PFSK-1 (cell line): ENCODE data around the gene RIT1.

Source experiments
- FOXP2 ChIP-seq: optimal IDR thresholded peaks from 2 replicates; pipeline ENCODE3; 2011; ENCODE audit warnings: borderline replicate concordance, control low read depth, inconsistent platforms; ENCODE audit not compliant: insufficient read depth; ENCODE audit errors: extremely low read length, extremely low read depth
- POLR2AphosphoS5 ChIP-seq: IDR thresholded peaks from 2 replicates; pipeline ENCODE4 v1.6.1; 2012; ENCODE audit warnings: low read depth, mild to moderate bottlenecking, control low read depth, low read length, moderate library complexity
- REST ChIP-seq, 2 experiments: IDR thresholded peaks; 2 replicates each; pipeline versions ENCODE4 v1.6.1 to v1.8.0; 2011 to 2012; ENCODE audit warnings: low read depth in 2 of 2, low read length in 2 of 2, control low read depth in 1 of 2, inconsistent platforms in 1 of 2, mild to moderate bottlenecking in 1 of 2, moderate library complexity in 1 of 2; ENCODE audit not compliant: insufficient read depth in 1 of 2
- TAF1 ChIP-seq: IDR thresholded peaks from 2 replicates; pipeline ENCODE4 v1.6.1; 2012; ENCODE audit warnings: low read length, control low read depth, borderline replicate concordance; ENCODE audit not compliant: insufficient read depth

GRCh38 chr1:155880251-155880650, 30.9 kb downstream of the RIT1 start:
- no peak for TF ChIP-seq POLR2AphosphoS5
- TF ChIP-seq REST (IDR thresholded peaks at IDR 0.05; ENCODE audit: insufficient read depth in 1 of 2, low read depth in 2 of 2, low read length in 2 of 2) = no peak
- TF ChIP-seq TAF1 = no peak
- TF ChIP-seq FOXP2 = no peak
